Brain pericyte (primary cell): ENCODE measurements around the gene NKD2.
"Not testable (repeated sequence)": the region's sequence is repeated elsewhere in the genome, so short reads cannot be mapped to it uniquely, and the experiment has no call there.

ENCODE experiments used
- DNase-seq: peaks from one replicate; pipeline ENCODE4 v3.0.0-alpha.2; 2012; ENCODE audit warnings: low read depth, low spot score

Gene NKD2

DNA sequence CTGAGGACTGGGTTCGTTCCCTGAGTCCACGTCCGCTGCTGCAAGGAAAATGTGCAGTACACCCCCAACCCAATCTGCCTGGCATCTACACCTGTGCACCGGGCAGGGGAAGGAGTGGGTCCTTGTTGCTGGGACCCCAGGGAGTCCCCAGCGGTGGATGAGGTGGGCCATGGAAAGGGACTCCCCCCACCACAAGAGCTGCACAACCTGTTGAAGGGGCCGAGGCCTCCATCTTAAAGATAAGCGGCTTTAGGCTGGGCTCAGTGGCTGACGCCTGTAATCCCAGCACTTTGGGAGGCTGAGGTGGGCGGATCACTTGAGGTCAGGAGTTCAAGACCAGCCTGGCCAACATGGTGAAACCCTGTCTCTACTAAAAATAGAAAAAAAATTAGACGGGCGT, 7.8 kb upstream of the NKD2 start:
- DNase-seq = not testable (repeated sequence)

DNA sequence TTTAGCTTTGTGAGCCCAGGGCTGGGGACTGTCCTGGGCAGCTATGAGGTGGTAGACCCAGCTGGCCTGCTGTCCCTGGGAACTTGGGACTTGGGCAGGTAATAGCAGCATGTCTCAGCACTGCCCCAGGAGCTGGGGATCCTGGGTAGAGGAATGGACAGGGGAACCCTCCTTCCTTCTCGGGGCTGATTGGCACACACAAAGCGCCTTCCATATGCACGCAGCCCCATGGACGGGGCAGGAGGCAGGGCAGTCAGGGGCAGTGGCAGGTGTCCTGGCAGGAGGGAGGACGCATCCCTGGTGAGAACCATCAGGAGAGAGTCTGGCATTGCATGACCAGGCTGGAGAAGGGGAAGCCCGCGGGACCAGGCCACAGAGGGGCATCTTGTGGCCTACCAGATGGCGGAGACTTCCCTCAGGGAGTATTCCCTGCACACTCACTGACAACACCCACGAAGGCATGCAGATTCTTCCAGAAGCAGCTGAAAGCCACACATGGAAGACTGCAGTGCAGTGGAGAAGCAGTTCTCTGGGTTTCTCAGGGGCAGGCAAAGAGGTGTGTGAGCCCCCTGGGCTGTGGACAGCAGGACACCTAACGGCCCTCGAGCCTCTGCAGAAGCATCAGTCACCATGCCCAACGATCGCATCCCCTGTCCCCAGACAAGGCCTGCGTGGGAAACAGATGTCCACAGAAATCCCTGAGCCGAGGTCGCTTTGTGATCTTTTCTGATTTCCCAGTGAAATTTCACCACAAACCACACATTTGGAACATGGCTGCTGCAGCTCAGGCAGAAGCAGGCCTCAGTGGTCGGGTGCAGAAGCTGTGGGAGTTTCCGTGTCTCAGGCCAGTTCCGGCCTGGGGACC, 7.0 kb upstream of the NKD2 start:
- DNase-seq = no peak

DNA sequence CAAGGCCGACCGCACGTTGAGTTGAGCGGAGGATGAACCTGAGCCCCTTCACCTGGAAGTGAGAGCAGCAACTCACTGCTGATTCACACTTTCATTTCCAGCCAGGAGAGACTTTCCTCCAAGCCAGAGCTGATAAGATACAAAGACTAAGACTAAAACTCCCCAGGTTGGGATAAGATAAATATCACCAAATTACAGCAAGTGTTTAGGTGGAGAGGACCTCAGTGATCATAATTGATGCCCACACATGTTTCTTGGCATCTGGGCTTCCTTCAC, 6.4 kb upstream of the NKD2 start:
- no peak for DNase-seq

DNA sequence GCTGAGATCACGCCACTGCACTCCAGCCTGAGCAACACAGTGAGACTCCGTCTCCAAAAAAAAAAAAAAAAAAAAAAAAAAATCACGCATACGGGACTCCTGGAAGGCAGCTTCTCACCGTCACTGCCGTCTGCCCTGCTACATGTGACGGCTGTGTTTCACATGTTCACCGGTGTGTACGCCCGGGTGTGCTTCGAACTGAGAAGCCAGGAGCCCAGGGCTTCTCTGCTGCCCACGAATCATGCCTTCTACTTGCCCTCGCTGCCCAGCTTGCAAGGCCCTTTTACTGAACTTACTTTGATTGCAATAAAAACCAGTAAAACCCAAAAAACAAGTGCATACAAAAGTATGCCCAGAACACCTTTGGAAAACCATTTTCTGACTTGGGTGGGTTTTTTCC, 5.8 kb upstream of the NKD2 start:
- DNase-seq = no peak

DNA sequence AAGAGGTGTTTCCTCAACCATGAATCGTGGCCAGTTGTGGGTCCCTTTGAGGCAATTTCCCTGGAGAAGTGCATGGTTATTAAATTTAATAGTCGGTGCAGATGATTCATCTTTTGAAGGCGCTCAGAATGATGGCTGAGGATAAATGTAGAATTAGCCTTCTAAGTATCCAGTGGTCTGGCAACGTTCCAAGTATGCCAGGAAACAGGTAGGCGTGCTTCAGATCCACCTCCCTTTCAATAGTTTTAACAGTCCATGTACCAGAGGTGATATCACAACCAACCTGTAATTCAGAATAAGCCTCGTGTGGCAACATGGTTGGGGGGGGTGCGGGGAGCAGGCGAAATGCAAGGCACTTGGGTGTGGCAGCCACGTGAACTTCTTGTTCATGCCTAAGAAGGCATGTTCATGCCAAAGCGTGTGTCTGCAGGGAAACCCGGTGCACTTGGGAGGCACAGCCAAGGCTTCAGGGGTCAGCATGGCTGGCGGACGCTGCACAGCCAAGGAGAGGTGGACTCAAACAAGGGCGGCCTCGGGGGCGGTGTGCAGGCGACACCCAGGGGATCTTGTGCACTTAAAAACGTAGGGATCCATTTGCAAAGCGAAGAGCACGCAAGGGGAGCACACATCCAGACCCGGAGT, 5.2 kb upstream of the NKD2 start:
- no peak for DNase-seq

DNA sequence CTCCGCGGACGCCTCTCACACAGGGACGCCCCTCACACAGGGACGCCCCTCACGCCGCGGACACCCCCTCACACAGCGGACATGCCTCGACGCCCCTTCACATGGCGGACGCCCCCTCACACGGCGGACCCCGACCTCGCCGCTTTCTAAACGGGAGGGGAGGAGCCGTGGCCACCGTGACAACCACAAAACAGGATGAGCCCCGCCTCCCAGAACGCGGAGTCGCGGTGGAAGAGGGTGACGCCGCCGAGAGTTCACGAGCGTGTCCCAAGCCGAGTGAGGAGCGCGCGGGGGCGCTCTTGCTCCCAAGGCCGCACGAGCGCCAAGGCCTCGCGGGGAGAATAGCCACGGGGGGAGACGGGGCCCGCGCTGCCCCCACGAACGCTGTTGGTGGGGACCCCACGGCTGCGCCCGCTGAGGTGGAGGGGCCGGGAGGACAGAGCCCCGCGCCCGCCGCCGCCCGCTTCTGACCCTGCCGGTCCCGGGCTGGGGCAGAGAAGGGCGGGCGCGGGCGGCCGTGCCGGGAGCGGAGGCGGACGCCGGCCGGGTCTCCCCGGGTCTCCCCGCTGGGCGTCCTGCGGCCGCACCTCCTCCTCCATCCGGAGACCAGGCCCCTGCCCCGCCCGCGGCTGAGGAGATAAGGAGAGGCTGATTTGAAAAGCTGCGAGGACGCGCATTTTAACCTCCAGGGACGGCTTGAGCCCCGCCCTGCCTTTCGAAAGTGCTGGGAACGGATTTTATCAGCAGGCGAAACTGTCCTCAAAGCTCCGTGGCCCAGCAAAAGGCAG, 3.9 kb upstream of the NKD2 start:
- DNase-seq = no peak

DNA sequence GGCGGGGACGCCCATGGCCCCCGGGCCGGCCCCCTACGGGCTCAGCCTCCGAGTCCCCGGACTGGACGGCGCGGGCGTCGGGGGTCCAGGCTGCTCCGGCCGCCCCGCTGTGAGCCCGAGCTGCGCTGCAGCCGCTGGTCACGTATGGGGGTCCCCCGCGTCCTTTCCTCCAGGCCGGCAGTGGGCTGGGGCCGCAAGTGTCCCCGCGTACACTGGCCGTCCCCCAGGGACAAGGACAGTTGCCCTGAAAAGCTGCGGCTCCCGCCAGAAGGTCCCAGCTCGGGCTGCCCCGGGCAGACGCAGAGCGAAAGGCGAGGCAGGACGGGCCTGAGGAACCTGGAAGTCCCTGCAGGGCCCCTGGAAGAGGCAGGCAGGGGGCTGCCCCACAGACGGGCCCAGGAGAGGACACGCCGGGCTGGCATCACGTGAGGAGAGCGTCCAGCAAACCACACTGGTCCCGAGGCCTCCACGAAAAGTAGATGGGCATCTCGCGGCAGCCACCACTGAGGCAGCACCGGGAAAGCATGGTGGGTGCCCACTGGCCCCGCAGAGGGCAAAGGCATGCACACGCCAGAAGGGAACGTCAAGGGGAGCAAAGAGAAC, 3.3 kb upstream of the NKD2 start:
- DNase-seq = no peak

DNA sequence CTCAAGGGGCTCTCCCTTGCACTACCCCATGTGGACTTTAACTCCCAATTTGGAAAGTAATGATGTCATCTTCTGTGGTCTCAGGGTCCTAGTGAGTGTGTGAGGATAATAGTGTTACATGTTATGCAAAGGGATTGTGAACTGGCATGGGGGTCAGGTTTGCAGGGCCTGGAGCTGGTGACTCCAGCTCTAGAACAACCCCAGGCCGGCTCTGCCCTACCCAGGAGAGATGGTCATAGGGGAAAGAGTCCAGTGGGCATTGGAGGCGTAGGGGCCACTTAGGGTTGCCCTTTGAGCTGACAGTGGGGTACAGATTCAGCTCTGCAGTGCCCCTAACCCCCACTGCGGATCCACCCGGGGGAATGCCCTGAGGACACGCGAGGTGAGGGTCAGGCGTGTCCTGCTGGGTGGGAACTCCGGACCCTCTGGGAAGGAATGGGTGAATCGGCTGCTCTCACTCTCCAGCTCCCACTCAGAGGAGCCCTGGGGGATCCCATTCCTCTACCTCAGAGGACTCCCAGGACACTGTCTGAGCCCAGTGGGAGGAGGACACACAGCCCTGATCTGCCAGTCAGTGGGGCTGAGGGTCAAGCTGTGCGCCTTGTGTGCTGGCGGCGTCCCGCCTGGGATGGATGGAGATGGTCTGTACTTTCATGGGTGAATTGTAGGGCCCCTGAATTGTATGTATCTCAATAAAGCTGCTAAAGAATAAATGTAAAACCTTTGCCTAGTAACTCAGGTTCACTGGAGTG, 2.5 kb upstream of the NKD2 start:
- no peak for DNase-seq

DNA sequence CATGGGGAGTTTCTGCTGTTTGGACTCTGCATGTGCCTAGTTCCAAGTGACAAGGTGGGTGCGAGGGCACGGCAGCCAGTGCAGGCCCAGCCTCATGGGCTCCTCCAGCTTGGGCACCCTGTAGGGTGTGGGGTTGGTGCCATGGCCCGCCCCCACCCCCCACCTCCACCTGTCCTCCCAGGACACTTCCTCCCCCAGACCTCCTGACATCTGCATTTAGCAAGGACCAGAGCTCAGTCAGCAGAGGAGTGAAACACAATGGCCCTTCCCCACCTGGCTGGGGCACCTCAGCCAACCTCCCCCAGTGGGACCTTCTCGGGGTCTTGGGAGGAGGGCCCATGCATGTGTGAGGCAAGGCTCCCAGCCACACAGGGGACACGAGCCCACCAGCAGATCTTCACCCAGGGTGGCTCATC, 1.9 kb upstream of the NKD2 start:
- no peak for DNase-seq

DNA sequence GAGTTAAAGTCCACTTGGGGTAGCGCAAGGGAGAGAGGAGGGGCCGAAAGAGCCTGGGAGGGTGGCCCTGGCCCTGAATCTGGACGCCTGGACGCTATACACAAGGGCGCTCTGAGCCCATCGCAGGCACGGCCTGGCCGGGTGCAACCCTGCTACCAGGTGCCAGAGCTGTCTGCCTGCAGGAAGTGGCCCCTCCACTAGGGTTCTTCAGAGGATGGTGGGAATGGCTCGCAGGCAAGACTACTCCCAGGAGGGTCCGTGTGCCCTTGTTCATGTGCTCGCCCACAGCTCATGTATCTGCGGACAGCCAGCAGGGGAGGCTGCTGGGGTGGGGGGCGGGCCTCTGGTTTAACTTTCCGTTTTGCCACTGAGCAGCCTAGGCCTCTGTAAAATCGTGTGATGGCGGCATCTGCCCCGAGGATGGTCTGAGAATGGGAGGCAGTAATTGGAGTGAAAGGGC, 1.4 kb upstream of the NKD2 start:
- DNase-seq = no peak

DNA sequence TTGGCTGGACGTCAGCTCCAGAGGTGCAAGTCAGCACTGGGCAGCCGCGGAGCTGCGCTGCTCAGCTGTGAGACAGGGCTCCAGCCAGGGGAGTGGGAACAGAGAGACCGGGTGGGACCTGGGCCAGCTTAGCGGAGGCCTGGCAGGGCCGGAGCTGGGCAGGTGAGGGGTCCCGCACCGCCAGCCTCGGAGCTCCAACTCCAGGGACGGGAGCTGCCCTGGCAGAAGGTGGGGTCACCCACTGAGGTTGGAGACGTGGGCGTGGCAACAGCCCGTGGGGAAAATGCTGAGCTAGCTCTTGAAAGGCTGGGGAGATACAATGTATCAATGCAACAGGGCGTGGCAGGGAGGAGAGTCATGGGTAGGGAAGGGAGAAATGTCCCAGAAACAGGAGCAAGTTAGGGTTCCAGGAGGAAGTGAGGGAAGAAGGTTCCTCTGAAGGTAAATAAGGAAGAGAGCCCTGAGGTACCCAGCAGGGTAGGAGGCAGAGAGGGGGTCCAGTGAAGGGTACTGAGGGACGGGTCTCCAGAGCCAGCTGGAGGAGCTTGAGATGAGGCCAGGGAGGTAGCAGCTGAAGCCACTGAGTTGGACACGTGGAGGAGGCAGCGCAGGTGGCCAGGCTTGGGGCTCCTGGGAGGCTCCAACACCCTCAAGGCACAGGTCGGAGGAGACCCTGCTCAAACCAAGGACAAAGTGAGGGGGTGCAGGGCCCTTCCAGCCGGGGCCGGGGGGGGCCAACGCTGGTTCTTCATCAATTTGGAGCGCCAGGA, 736 bp upstream of the NKD2 start:
- DNase-seq = no peak

DNA sequence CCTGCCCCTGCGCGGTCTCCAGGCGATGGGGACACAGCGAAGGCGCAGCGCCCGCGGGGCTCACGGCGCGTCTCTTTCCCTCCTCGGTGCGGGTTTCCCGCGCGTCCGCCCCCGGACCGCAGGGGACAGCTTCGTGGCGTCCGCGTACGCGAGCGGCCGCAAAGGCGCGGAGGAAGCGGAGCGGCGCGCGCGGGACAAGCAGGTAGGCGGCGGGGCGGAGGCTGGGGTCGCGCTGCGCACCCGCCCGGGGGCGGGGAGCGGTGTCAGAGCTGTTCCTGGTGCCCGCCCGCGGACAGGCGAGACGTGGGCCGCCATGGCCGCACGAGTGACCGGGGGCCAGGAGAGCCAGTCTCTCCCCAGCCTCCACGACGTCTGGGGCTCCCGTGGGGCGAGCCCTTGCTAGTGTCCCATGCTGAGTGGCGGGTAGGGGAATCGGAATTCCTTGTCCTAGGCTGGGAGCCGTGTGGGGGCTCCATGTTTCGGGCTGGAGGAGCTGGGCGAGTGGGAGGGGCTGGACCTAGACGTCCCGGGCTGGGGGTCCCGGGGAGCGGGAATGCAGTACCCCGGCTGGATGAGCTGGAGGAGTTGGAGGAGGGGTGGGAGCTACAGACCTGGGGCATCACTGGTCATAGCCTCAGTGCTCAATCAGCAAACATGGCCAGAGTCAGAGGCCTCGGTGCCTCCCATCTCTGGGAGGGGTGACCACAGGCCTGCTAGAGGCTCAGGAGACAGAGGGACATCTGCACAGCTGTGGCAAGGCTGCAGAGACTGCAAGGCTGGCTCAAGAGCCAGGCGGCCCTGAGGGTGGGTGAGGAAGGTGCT, 968 bp downstream of the NKD2 start:
- no peak for DNase-seq

DNA sequence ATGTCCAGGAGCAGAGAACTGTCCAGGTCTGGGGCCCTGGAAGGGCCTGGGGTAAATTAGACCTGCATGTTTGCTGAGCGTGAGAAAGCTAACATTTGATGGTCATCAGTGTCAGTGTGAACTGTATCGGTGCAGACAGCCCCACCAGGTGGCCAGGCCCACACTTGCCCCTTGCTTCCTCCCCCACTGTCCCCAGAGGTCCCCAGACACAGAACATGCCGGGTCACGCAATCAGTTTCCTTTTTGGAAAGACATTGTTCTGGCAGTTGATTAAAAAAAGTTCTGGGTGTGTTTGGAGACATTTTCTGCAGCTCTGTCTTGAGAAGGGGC, 1.5 kb downstream of the NKD2 start:
- no peak for DNase-seq

DNA sequence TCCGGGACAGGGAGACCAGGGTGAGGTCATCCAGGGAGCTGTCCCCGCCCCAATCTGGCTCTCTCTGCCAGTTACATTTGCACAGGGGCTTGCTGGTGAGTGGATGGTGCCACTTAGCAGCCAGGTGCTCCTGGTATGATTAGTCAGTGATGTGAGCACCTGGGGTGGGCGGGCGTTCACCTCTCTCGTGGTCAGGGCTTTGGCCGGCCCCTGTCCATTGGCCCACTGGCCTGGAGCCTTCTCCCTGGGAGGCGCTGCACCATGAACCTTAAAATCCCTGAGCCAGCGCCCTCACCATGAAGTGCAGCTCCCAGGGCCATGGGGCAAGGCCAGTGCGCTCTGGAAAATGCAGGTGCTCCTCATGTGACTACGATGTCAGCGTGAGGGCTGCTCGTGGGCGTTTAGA, 2.0 kb downstream of the NKD2 start:
- no peak for DNase-seq

DNA sequence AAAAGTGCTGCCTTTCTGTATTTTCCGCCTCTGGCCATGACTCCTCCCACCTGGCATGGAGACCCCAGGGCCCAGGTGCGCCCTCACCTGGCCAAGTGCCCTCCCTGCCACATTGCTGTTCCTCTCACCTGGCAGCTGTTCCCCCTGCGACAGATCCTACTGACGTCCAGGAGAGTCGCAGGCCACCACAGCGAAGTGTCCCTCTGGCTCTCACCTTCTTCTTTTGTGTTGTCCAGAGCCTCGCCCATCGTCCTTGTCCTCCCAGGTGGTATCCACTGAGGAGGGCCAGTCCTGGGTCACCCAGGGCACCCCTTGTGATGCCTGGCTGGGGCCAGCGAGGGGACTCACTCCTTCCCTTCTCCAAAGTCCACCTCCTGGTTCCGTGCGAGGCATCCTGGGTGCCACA, 2.6 kb downstream of the NKD2 start:
- DNase-seq = no peak

DNA sequence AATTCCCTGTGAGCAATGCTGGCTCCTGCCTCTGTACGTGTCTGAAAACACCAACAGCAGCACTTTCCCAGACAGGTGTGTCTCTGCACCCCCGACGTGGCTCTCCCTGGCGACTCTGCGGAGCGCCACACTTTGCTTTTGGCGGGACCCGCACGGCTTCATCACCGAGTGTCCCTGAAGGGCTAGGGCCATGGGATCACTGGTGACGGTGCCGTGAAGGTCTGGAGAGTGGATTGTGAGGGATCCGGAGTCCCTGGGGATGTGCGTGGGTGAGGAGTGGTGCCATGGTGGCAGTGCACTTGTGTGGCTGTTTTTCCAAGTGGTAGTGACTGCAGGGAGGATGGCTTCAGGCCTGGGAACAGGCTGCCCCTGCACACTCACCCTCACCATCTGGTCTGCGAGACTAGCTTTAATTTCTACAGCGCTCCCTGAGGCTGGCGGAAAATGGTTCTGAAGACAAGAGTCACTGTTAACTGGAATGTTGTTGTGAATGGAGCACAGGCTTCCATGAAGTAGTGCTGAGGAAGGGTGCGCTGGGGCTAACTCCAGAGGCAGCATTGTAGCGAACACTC, 3.2 kb downstream of the NKD2 start:
- DNase-seq = no peak

DNA sequence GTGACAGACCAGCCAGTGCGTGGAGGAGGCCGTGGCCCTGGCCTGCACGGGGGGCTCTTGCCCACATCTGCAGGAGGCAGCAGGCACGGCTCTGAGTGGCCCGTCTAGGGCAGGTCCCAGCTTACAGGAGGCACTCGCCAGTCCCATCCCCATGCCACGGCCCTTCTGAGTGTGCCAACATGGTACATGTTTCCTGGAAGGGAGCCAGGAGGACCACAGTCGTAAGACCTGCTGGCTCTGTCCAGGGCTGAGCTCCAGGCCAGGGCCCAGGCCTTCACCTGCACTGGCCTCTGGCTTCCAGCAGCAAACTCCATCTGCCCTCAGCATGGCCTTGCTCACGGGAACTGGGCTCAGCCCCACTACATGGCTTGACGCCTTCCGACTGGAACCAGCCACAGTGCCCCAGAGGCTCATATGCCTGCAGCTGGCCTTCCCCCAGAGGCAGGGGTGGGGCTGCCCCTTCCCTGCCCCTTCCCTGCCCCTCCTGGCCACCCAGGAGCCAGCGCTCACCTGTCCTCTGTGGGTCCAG, 3.8 kb downstream of the NKD2 start:
- no peak for DNase-seq

DNA sequence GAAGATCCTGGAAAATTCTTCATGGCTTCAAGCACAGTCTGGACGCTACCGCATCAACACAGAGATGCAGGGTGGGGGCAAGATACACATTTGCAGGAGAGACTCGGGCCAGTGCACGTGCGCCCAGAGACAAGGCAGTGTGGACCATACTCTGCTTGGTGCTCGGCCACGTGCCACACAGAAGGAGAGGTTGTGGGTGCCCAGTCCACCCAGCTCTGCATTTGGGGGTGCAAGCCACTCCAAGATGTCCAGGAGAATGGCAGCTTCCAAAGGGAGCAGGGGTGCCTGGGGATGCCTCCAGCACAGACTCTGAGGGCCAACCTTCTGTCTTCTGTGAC, 4.3 kb downstream of the NKD2 start:
- no peak for DNase-seq

DNA sequence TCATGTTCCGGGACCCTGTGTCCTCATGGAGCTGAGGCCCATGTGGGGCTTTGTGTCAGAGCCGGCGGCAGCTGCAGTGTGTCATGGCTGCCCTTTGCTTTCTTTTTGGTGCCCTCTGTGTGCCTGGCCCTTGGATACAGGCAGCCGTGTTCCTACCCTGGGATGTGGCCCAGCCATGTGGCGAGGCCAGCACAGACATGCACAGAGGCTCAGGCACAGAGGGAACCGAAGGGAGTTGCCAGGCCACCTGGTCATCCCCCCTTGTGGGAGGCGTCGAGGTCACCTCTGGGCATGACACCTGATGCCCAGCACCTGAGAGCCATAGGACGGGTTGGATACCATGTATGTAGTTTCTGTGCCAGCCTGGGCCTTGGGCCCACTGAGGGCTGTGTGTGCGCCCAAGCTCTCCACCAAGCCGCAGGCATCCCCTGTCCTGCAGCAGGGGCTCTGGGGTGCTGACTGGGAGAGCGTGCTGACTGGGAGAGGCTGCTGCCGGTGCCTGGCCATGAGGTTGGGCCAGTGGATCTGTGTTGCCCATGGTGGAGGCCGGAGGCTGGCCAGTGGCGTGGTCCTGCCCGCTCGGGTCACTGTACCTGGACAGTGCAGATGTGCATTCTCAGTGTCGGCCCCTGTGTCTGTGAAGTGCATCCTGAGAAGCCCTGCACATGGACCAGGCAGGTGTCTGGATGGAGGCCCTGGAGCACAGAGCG, 4.8 kb downstream of the NKD2 start:
- no peak for DNase-seq
